Duodenal mucosa (tissue), 2 donors: ENCODE measurements around the gene SORCS2.

Experiments
- H3K27ac ChIP-seq: one replicate; pipeline ENCODE4 v1.7.0; 2013; ENCODE audit warnings: low read depth, low read length
- H3K27me3 ChIP-seq, 2 donors: one replicate each; pipeline ENCODE4 v1.7.0; 2013; ENCODE audit warnings: low read length in 2 of 2, control low read depth in 1 of 2; ENCODE audit not compliant: insufficient read depth in 2 of 2, control insufficient read depth in 1 of 2
- H3K36me3 ChIP-seq, 2 donors: one replicate each; pipeline ENCODE4 v1.7.0; 2013; ENCODE audit warnings: low read length in 2 of 2, control low read depth in 1 of 2; ENCODE audit not compliant: insufficient read depth in 2 of 2, control insufficient read depth in 1 of 2
- H3K4me1 ChIP-seq, 2 donors: one replicate each; pipeline ENCODE4 v1.7.0; 2013; ENCODE audit warnings: low read length in 2 of 2, control low read depth in 1 of 2; ENCODE audit not compliant: insufficient read depth in 2 of 2, control insufficient read depth in 1 of 2
- H3K4me3 ChIP-seq, 2 donors: one replicate each; pipeline ENCODE4 v1.7.0; 2013; ENCODE audit warnings: low read length in 2 of 2, low read depth in 1 of 2
- H3K9ac ChIP-seq, 2 donors: one replicate each; pipeline ENCODE4 v1.7.0; 2013; ENCODE audit warnings: low read length in 2 of 2, low read depth in 1 of 2
- H3K9me3 ChIP-seq, 2 donors: one replicate each; pipeline ENCODE4 v1.7.0; 2013; ENCODE audit warnings: low read length in 2 of 2, control low read depth in 1 of 2; ENCODE audit not compliant: control insufficient read depth in 1 of 2

SORCS2 gene

GRCh38 chr4:7661846-7662506, 469.6 kb downstream of the SORCS2 start:
- H3K27me3 ChIP-seq: no peaks in the 10 kb centered on the region
- no peak overlapping the region for H3K4me3 ChIP-seq
- no peak overlapping the region for H3K27ac ChIP-seq
- no peaks in the 10 kb centered on the region for H3K9me3 ChIP-seq
- no peaks in the 10 kb centered on the region for H3K4me1 ChIP-seq
- no peaks in the 10 kb centered on the region for H3K36me3 ChIP-seq
- no peak overlapping the region for H3K9ac ChIP-seq

- H3K27ac ChIP-seq: no peak overlapping the region
- no peaks in the 10 kb centered on the region for H3K9me3 ChIP-seq
- H3K27me3 ChIP-seq: no peaks in the 10 kb centered on the region
- H3K4me1 ChIP-seq: no peaks in the 10 kb centered on the region
- H3K9ac ChIP-seq: no peak overlapping the region
- no peak overlapping the region for H3K4me3 ChIP-seq
- no peaks in the 10 kb centered on the region for H3K36me3 ChIP-seq
These were observed 470.1 kb downstream of the SORCS2 start for GRCh38 chr4:7662507-7662846.

- Histone ChIP-seq H3K9me3 (no peaks in the 10 kb centered on the region), H3K36me3 (no peaks in the 10 kb centered on the region), H3K27me3 (no peaks in the 10 kb centered on the region), H3K27ac (no peak overlapping the region), H3K4me3 (no peak overlapping the region), H3K9ac (no peak overlapping the region), H3K4me1 (no peaks in the 10 kb centered on the region)
These were observed 470.8 kb downstream of the SORCS2 start for GRCh38 chr4:7663075-7663541.

GRCh38 chr4:7664106-7664505, 471.8 kb downstream of the SORCS2 start:
- Histone ChIP-seq H3K27me3 (no peaks in the 10 kb centered on the region), H3K27ac (no peak overlapping the region), H3K9me3 (no peaks in the 10 kb centered on the region), H3K36me3 (no peaks in the 10 kb centered on the region), H3K4me3 (no peak overlapping the region), H3K4me1 (no peaks in the 10 kb centered on the region), H3K9ac (no peak overlapping the region)

- no peak overlapping the region for H3K27ac ChIP-seq
- no peaks in the 10 kb centered on the region for H3K27me3 ChIP-seq
- no peaks in the 10 kb centered on the region for H3K4me1 ChIP-seq
- H3K36me3 ChIP-seq: no peaks in the 10 kb centered on the region
- H3K9me3 ChIP-seq: no peaks in the 10 kb centered on the region
- no peak overlapping the region for H3K4me3 ChIP-seq
- H3K9ac ChIP-seq: no peak overlapping the region
These were observed 473.0 kb downstream of the SORCS2 start for GRCh38 chr4:7665321-7665720.

- no peaks in the 10 kb centered on the region for H3K27me3 ChIP-seq
- H3K9me3 ChIP-seq: no peaks in the 10 kb centered on the region
- no peak overlapping the region for H3K4me3 ChIP-seq
- no peak overlapping the region for H3K27ac ChIP-seq
- H3K4me1 ChIP-seq: no peaks in the 10 kb centered on the region
- no peak overlapping the region for H3K9ac ChIP-seq
- H3K36me3 ChIP-seq: no peaks in the 10 kb centered on the region
These were observed 473.7 kb downstream of the SORCS2 start for GRCh38 chr4:7666011-7666410.

- H3K9ac ChIP-seq: no peak overlapping the region
- no peak overlapping the region for H3K27ac ChIP-seq
- H3K4me1 ChIP-seq: no peaks in the 10 kb centered on the region
- H3K36me3 ChIP-seq: no peaks in the 10 kb centered on the region
- no peaks in the 10 kb centered on the region for H3K9me3 ChIP-seq
- H3K4me3 ChIP-seq: no peak overlapping the region
- H3K27me3 ChIP-seq: no peaks in the 10 kb centered on the region
These were observed 474.4 kb downstream of the SORCS2 start for GRCh38 chr4:7666744-7667143.

- no peak overlapping the region for H3K4me3 ChIP-seq
- H3K27ac ChIP-seq: no peak overlapping the region
- H3K27me3 ChIP-seq: peaks cover 0 to 3% of the 10 kb centered on the region in 2 donors
- H3K4me1 ChIP-seq: no peaks in the 10 kb centered on the region
- no peaks in the 10 kb centered on the region for H3K36me3 ChIP-seq
- H3K9me3 ChIP-seq: no peaks in the 10 kb centered on the region
- no peak overlapping the region for H3K9ac ChIP-seq
These were observed 475.9 kb downstream of the SORCS2 start for GRCh38 chr4:7668271-7668670.

GRCh38 chr4:7668826-7669225, 476.5 kb downstream of the SORCS2 start:
- no peak overlapping the region for H3K4me3 ChIP-seq
- no peak overlapping the region for H3K9ac ChIP-seq
- H3K27ac ChIP-seq: no peak overlapping the region
- no peaks in the 10 kb centered on the region for H3K9me3 ChIP-seq
- H3K4me1 ChIP-seq: no peaks in the 10 kb centered on the region
- H3K36me3 ChIP-seq: no peaks in the 10 kb centered on the region
- H3K27me3 ChIP-seq: peaks cover 0 to 3% of the 10 kb centered on the region in 2 donors

GRCh38 chr4:7672601-7673000, 480.3 kb downstream of the SORCS2 start:
- no peak overlapping the region for H3K27ac ChIP-seq
- H3K9me3 ChIP-seq: no peaks in the 10 kb centered on the region
- peaks cover 3 to 6% of the 10 kb centered on the region in 2 donors for H3K27me3 ChIP-seq

GRCh38 chr4:7673121-7673520, 480.8 kb downstream of the SORCS2 start:
- H3K4me1 ChIP-seq: no peaks in the 10 kb centered on the region
- H3K9ac ChIP-seq: no peak overlapping the region
- H3K27ac ChIP-seq: no peak overlapping the region
- H3K36me3 ChIP-seq: no peaks in the 10 kb centered on the region
- H3K27me3 ChIP-seq: peaks cover 3 to 6% of the 10 kb centered on the region in 2 donors
- H3K4me3 ChIP-seq: no peak overlapping the region
- H3K9me3 ChIP-seq: no peaks in the 10 kb centered on the region

More at GRCh38 chr4:7672601-7673000, 480.3 kb downstream of the SORCS2 start:
- H3K4me1 ChIP-seq: no peaks in the 10 kb centered on the region
- no peak overlapping the region for H3K9ac ChIP-seq
- H3K36me3 ChIP-seq: no peaks in the 10 kb centered on the region
- H3K4me3 ChIP-seq: no peak overlapping the region
